ENCODE measurements around the gene CHPF. TPM values are rescaled to one million over a fixed set of nuclear protein-coding genes. Genes with fewer than 3 reads are reported as not detected.

The CHPF gene
- total RNA-seq, 2 experiments from 2014 or later = 6.4 to 7.8 TPM

- Mint-ChIP-seq H3K27ac (peak overlapping the region; percentile 19), H3K4me3 (peak overlapping the region; percentile 84), H3K4me1 (peaks cover 24% of the 10 kb centered on the region), H3K27me3 (peaks cover 15% of the 10 kb centered on the region), H3K9me3 (no peaks in the 10 kb centered on the region), H3K36me3 (ENCODE audit: low read depth) (no peaks in the 10 kb centered on the region)
- peak; percentile 88 for DNase-seq
- POLR2A ChIA-PET = no interaction called here
- CTCF ChIA-PET = interaction anchor here (0.6 to 7.3 kb wide), 31 partner anchors 8 to 630 kb away, joined by 3 to 79 read pairs (median 4); partner anchors contain the start of genes GMPPA and STK11IP
These were observed 1.9 kb downstream of the CHPF start for GRCh38 chr2:219541611-219542180.

DNA sequence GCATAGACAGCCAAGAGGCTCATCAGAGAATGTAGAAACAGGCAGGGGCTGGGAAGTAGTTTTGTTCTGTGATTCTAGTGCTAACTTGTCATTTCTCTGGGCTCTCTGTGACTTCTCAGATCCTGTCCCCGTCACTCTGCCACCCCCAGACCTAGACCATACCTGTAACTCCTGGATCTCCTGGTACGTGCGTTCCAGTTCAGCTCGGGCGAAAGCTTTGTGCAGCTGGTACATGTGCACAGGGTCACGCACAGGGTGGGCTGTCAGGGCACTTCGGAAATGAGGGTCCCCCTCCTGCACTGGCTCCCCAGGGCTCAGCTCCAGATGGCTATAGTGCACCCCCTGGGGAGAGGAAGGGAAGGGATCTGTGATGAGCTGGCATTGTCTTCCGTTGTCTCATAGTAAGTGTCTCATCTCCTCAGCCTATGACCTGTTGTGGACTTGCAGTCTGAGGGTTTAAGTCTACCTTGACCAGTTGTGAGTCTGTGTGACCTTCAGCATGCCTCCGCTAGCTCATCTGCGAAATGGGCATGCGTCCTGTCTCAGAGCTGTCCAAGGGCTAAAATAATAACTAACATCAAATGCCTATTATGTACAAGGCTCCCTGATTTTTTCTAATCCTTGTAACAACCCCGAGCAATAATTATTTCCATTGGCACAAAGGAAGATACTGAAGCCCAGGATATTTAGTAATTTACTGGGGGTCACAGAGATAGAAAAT is 2.7 kb downstream of the CHPF start:
- DNase-seq = no peak
- ChIA-PET POLR2A (no interaction called here), CTCF (interaction anchor here (0.6 to 7.3 kb wide), 31 partner anchors 8 to 677 kb away, joined by 3 to 79 read pairs (median 4); partner anchors contain the start of genes GMPPA and STK11IP)
- Mint-ChIP-seq H3K27ac (peak overlapping the region; percentile 63), H3K9me3 (no peaks in the 10 kb centered on the region), H3K27me3 (peaks cover 10% of the 10 kb centered on the region), H3K4me3 (peak overlapping the region; percentile 84), H3K4me1 (peaks cover 24% of the 10 kb centered on the region), H3K36me3 (ENCODE audit: low read depth) (no peaks in the 10 kb centered on the region)

GRCh38 chr2:219539926-219540678 is 3.5 kb downstream of the CHPF start:
- Mint-ChIP-seq H3K27ac (no peak overlapping the region), H3K36me3 (ENCODE audit: low read depth) (no peaks in the 10 kb centered on the region), H3K9me3 (no peaks in the 10 kb centered on the region), H3K4me1 (peaks cover 24% of the 10 kb centered on the region), H3K27me3 (peaks cover 8% of the 10 kb centered on the region), H3K4me3 (no peak overlapping the region)
- DNase-seq = no peak
- CTCF ChIA-PET = interaction anchor here (0.8 to 7.3 kb wide), 22 partner anchors 12 to 150 kb away, joined by 3 to 79 read pairs (median 4); partner anchors contain the start of gene GMPPA
- POLR2A ChIA-PET = no interaction called here

DNA sequence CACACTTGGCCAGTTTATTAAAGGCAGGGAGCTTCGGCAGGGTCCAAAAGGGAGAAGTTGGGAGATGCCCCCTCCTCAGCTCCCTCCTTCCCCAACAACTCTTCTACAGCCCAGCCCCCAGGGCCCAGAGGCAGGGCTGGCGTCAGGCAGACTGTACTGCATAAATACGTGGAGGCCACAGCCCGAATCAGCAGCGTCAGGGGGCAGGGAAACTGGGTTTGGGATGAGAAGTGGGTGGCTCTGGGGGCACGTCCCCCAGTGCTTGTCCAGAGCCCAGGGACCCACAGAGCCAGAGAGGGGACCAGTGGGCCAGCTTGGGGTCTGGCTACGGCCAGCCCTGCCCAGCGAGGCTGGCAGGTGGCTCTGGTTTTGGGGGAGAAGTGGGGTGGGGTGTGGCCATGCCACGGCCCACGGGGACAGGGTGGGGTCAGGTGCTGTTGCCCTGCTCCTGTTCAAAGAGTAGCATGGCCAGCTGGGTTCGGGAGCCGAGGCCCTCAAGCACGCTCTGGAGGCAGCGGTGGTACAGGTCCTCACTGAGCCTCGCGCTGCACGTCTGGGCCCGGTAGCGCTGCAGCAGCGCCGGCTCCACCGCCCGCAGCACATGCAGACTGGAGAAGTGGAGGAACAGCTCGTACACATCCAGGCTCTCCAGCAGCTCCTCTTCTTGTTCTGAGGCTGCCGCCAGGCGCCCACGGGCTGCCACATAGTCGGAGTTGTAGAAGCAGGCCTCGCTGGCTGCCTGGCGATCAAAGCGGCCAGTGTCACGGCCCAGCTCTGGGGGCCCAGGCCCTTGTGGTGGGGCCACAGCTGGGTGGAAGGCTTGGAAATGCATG is 4.4 kb downstream of the CHPF start:
- H3K4me1 Mint-ChIP-seq = peaks cover 17% of the 10 kb centered on the region
- H3K4me3 Mint-ChIP-seq = no peak overlapping the region
- no peaks in the 10 kb centered on the region for H3K27me3 Mint-ChIP-seq
- ChIA-PET CTCF (interaction anchor here (0.9 to 7.3 kb wide), 6 partner anchors 11 to 136 kb away, joined by 3 to 79 read pairs (median 14); partner anchors contain the start of gene GMPPA), POLR2A (no interaction called here)
- H3K27ac Mint-ChIP-seq = no peak overlapping the region
- no peak for DNase-seq
- H3K9me3 Mint-ChIP-seq = no peaks in the 10 kb centered on the region
- no peaks in the 10 kb centered on the region for H3K36me3 Mint-ChIP-seq (ENCODE audit: low read depth)

GRCh38 chr2:219538504-219538951 is 5.1 kb downstream of the CHPF start:
- Mint-ChIP-seq H3K36me3 (ENCODE audit: low read depth) (no peaks in the 10 kb centered on the region), H3K4me1 (peaks cover 16% of the 10 kb centered on the region), H3K27me3 (no peaks in the 10 kb centered on the region), H3K4me3 (no peak overlapping the region), H3K27ac (no peak overlapping the region), H3K9me3 (no peaks in the 10 kb centered on the region)
- POLR2A ChIA-PET = no interaction called here
- no peak for DNase-seq
- CTCF ChIA-PET = interaction anchor here (1.2 to 7.3 kb wide), 3 partner anchors 11 to 106 kb away, joined by 3 to 79 read pairs (median 4); no protein-coding TSS in a partner anchor

- ChIA-PET POLR2A (no interaction called here), CTCF (interaction anchor here (1.0 to 7.3 kb wide), 3 partner anchors 10 to 105 kb away, joined by 3 to 79 read pairs (median 3); no protein-coding TSS in a partner anchor)
- no peaks in the 10 kb centered on the region for H3K36me3 Mint-ChIP-seq (ENCODE audit: low read depth)
- H3K9me3 Mint-ChIP-seq = no peaks in the 10 kb centered on the region
- H3K4me1 Mint-ChIP-seq = peaks cover 16% of the 10 kb centered on the region
- no peak for DNase-seq
- H3K27me3 Mint-ChIP-seq = no peaks in the 10 kb centered on the region
- no peak overlapping the region for H3K27ac Mint-ChIP-seq
- H3K4me3 Mint-ChIP-seq = no peak overlapping the region
These were observed 5.7 kb downstream of the CHPF start for GRCh38 chr2:219537657-219538488.

GRCh38 chr2:219536967-219537366 is 6.6 kb downstream of the CHPF start:
- no peaks in the 10 kb centered on the region for H3K36me3 Mint-ChIP-seq (ENCODE audit: low read depth)
- DNase-seq = no peak

GRCh38 chr2:219536425-219536824 is 7.2 kb downstream of the CHPF start:
- POLR2A ChIA-PET = no interaction called here
- H3K27ac Mint-ChIP-seq = no peak overlapping the region

More at GRCh38 chr2:219536967-219537366, 6.6 kb downstream of the CHPF start:
- ChIA-PET CTCF (interaction anchor here (1.0 to 7.3 kb wide), 3 partner anchors 9 to 106 kb away, joined by 3 to 79 read pairs (median 3); no protein-coding TSS in a partner anchor), POLR2A (no interaction called here)
- no peak overlapping the region for H3K4me3 Mint-ChIP-seq
- H3K9me3 Mint-ChIP-seq = no peaks in the 10 kb centered on the region
- peaks cover 7% of the 10 kb centered on the region for H3K4me1 Mint-ChIP-seq
- peak overlapping the region; percentile 13 for H3K27ac Mint-ChIP-seq
- no peaks in the 10 kb centered on the region for H3K27me3 Mint-ChIP-seq

DNA sequence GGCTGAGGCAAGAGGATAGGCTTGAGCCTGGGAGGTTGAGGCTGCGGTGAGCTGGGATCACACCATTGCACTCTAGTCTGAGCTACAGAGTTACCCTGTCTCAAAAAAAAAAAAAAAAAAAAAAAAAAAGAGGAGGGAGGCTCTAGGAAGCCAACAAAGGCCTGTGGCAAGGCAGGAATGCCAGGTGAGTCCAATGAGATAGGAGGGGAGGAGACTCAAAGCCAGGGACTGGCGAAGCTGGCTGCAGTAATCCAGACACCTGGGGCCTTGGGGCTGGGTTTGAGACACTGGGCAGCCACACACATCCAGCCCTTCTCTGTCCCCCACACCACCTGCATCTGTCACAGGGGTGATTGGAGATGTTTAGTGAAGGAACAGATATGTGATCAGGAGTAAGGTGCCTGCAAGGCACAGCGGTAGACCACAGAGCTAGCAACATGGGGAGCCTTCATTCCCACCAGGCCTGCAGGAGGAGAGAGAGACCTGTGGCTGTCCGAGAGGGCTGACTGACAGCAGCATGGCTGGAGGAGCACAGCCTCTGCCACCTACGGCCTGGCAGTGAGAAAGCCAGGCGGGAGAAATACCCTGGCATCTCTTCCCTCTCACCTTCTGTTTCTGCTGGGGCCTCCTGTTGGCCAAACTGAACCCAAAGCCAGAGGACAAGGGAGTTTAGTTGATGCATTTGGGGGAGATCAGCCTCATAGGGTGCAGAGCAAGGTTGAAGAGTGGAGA is 9.5 kb downstream of the CHPF start:
- no peak for DNase-seq
- H3K27me3 Mint-ChIP-seq = peaks cover 17% of the 10 kb centered on the region
- H3K9me3 Mint-ChIP-seq = no peaks in the 10 kb centered on the region
- H3K27ac Mint-ChIP-seq = no peak overlapping the region
- H3K4me3 Mint-ChIP-seq = no peak overlapping the region
- ChIA-PET POLR2A (no interaction called here), CTCF (interaction anchor here (0.8 to 1.1 kb wide), 2 partner anchors 16 to 36 kb away, joined by 3 read pairs; partner anchors contain the start of gene GMPPA)
- no peaks in the 10 kb centered on the region for H3K36me3 Mint-ChIP-seq (ENCODE audit: low read depth)
- H3K4me1 Mint-ChIP-seq = no peaks in the 10 kb centered on the region

More at GRCh38 chr2:219536425-219536824, 7.2 kb downstream of the CHPF start:
- Mint-ChIP-seq H3K9me3 (no peaks in the 10 kb centered on the region), H3K4me1 (peaks cover 4% of the 10 kb centered on the region), H3K4me3 (no peak overlapping the region), H3K27me3 (no peaks in the 10 kb centered on the region), H3K36me3 (ENCODE audit: low read depth) (no peaks in the 10 kb centered on the region)
- DNase-seq = no peak
- CTCF ChIA-PET = interaction anchor here (0.6 to 1.3 kb wide), 2 partner anchors 25 to 106 kb away, joined by 3 to 5 read pairs; no protein-coding TSS in a partner anchor

DNA sequence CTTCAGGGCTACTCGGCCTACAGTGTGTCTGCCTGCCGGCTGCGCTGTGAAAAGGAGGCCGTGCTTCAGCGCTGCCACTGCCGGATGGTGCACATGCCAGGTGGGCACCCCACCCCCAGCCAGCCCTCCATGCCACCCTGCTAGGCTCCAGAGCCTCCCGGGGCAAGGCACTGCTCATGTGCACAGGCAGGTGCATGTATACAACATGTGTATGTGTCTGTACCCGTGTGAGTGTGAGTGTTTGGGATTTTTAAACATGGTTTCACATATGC is 11.3 kb downstream of the CHPF start:
- Mint-ChIP-seq H3K9me3 (no peaks in the 10 kb centered on the region), H3K27me3 (peaks cover 31% of the 10 kb centered on the region), H3K4me3 (no peak overlapping the region), H3K27ac (no peak overlapping the region), H3K36me3 (ENCODE audit: low read depth) (no peaks in the 10 kb centered on the region), H3K4me1 (no peaks in the 10 kb centered on the region)
- ChIA-PET POLR2A (no interaction called here), CTCF (interaction anchor here (1.0 to 9.6 kb wide), 2 partner anchors 8 to 73 kb away, joined by 3 to 79 read pairs; partner anchors contain the start of genes CHPF and TMEM198)
- no peak for DNase-seq

All from activated CD4-positive, alpha-beta T cell treated with anti-CD3 and anti-CD28 coated beads, Interleukin-2, amount 10 ng/mL, durations not matched to agents 7 days and 5 days (primary cell).